ENCODE measurements around the gene SLC35F6. TPM values are rescaled to one million over a fixed set of nuclear protein-coding genes. Genes with fewer than 3 reads are reported as not detected.

SLC35F6 gene
- total RNA-seq, 1 experiment from 2014 or later, result 10.3 TPM

DNA sequence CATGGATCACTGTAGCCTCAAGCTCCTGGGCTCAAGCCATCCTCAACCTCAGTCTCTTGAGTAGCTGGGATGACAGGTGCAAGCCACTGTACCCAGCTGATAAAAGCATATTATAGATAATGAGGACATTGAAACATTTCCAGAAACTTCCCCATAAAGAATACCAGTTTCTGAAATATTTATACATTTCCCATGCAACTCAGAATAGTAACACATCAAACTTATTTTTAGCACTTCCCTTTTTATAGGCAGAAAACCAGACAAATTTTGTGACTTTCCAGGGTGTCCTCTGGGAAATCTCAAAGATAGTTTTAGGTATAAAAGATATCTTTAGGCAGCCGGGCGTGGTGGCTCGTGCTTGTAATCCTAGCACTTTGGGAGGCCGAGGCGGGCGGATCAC lies 58.8 kb downstream of the SLC35F6 start:
- Mint-ChIP-seq H3K27me3 (ENCODE audit: low read depth) (no peaks in the 10 kb centered on the region), H3K27ac (no peak overlapping the region), H3K4me1 (no peaks in the 10 kb centered on the region), H3K36me3 (no peaks in the 10 kb centered on the region), H3K4me3 (no peak overlapping the region), H3K9me3 (no peaks in the 10 kb centered on the region)
- no peak for TF ChIP-seq SP1 (CRISPR knock-in tag; conservative IDR thresholded peaks at IDR 0.05)
- no peak for TF ChIP-seq JAZF1 (CRISPR knock-in tag; IDR thresholded peaks at IDR 0.05)
- TF ChIP-seq JUN (CRISPR knock-in tag; IDR thresholded peaks at IDR 0.05), result no peak
- no peak for TF ChIP-seq ZNF263 (CRISPR knock-in tag; IDR thresholded peaks at IDR 0.05; ENCODE audit: low read depth)
- TF ChIP-seq GTF2I (CRISPR knock-in tag; conservative IDR thresholded peaks at IDR 0.05), result no peak
- no peak for TF ChIP-seq RORB (CRISPR knock-in tag; IDR thresholded peaks at IDR 0.05)
- TF ChIP-seq, protein P1, sequence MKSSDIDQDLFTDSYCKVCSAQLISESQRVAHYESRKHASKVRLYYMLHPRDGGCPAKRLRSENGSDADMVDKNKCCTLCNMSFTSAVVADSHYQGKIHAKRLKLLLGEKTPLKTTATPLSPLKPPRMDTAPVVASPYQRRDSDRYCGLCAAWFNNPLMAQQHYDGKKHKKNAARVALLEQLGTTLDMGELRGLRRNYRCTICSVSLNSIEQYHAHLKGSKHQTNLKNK (CRISPR knock-in tag; IDR thresholded peaks at IDR 0.05), result no peak
- no peak for TF ChIP-seq ZNF416 (CRISPR knock-in tag; IDR thresholded peaks at IDR 0.05)
- TF ChIP-seq ZNF232 (CRISPR knock-in tag; IDR thresholded peaks at IDR 0.05), result no peak
- TF ChIP-seq ZNF121 (CRISPR knock-in tag; IDR thresholded peaks at IDR 0.05), result no peak
- no peak for TF ChIP-seq MYBL2 (CRISPR knock-in tag; IDR thresholded peaks at IDR 0.05)
- TF ChIP-seq MXD4 (CRISPR knock-in tag; IDR thresholded peaks at IDR 0.05; ENCODE audit: borderline replicate concordance), result no peak
- TF ChIP-seq KAT7 (CRISPR knock-in tag; IDR thresholded peaks at IDR 0.05; ENCODE audit: borderline replicate concordance), result no peak
- no peak for TF ChIP-seq ZNF317 (CRISPR knock-in tag; IDR thresholded peaks at IDR 0.05; ENCODE audit: borderline replicate concordance, low read depth)
- no peak for TF ChIP-seq RELA (CRISPR knock-in tag; IDR thresholded peaks at IDR 0.05; ENCODE audit: borderline replicate concordance)
- TF ChIP-seq IRF2 (CRISPR knock-in tag; IDR thresholded peaks at IDR 0.05; ENCODE audit: borderline replicate concordance, low read depth), result no peak
- no peak for TF ChIP-seq NFYB (CRISPR knock-in tag; conservative IDR thresholded peaks at IDR 0.05; ENCODE audit: low read depth)
- TF ChIP-seq, protein P2, sequence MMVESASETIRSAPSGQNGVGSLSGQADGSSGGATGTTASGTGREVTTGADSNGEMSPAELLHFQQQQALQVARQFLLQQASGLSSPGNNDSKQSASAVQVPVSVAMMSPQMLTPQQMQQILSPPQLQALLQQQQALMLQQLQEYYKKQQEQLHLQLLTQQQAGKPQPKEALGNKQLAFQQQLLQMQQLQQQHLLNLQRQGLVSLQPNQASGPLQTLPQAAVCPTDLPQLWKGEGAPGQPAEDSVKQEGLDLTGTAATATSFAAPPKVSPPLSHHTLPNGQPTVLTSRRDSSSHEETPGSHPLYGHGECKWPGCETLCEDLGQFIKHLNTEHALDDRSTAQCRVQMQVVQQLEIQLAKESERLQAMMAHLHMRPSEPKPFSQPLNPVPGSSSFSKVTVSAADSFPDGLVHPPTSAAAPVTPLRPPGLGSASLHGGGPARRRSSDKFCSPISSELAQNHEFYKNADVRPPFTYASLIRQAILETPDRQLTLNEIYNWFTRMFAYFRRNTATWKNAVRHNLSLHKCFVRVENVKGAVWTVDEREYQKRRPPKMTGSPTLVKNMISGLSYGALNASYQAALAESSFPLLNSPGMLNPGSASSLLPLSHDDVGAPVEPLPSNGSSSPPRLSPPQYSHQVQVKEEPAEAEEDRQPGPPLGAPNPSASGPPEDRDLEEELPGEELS (CRISPR knock-in tag; IDR thresholded peaks at IDR 0.05), result no peak
- POLR2A ChIA-PET, result no interaction called here
- ATAC-seq (no peak), DNase-seq (ENCODE audit: low spot score) (no peak)
- CTCF ChIA-PET, result interaction anchor here (0.7 to 1.1 kb wide), 2 partner anchors 100 to 120 kb away, joined by 3 to 4 read pairs; no protein-coding TSS in a partner anchor

Other genes starting within 250 kb of the SLC35F6 start
- gene CIB4, start 122.9 kb upstream of the SLC35F6 start, total RNA-seq (2021), result not detected in 3 replicates
- 0.22 to 0.30 TPM (median 0.30 TPM) in 3 replicates for gene KCNK3, start 71.6 kb upstream of the SLC35F6 start, total RNA-seq (2021)
- 37.4 to 45.6 TPM (median 40.2 TPM) in 3 replicates for gene CENPA, start 21.8 kb downstream of the SLC35F6 start, total RNA-seq (2021)
- gene DPYSL5, start 83.8 kb downstream of the SLC35F6 start, total RNA-seq (2021), result 7.6 to 12.1 TPM (median 9.2 TPM) in 3 replicates
- 4.9 to 10.3 TPM (median 6.0 TPM) in 3 replicates for gene MAPRE3, start 206.4 kb downstream of the SLC35F6 start, total RNA-seq (2021)